HEK293T (cell line): ENCODE data around the gene NT5M.

Experiments used
- BHLHE40 ChIP-seq: fragments of 450-650 bp; IDR thresholded peaks from 2 replicates; pipeline ENCODE4 v1.6.1; 2016; ENCODE audit warnings: mild to moderate bottlenecking, moderate library complexity, borderline replicate concordance
- FOXA1 ChIP-seq: fragments of 450-650 bp; IDR thresholded peaks from 2 replicates; pipeline ENCODE4 v1.6.1; 2016; ENCODE audit warnings: mild to moderate bottlenecking
- SP1 ChIP-seq: fragments of 450-650 bp; IDR thresholded peaks from 2 replicates; pipeline ENCODE4 v1.6.1; 2017

DNA sequence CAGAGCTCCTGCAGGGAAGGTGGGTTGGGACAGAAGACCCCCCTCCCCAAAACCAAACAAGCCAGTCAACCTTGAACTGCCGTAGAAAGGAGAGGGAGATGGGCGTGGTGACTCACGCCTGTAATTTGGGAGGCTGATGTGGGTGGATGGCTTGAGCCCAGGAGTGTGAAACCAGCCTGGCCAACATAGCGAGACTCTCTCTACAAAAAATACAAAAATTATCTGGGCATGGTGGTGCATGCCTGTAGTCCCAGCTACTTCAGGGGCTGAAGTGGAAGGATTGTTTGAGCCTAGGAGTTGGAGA lies 42.1 kb downstream of the NT5M start:
- TF ChIP-seq FOXA1 (no peak), SP1 (no peak), BHLHE40 (no peak)
